Thyroid gland (tissue), 4 donors: ENCODE measurements around the gene SECISBP2L. TPM values are rescaled to one million over a fixed set of nuclear protein-coding genes. Genes with fewer than 3 reads are reported as not detected.

Source experiments
- DNase-seq, 2 donors: peaks; one replicate each; pipeline ENCODE4 v3.0.0-alpha.2; 2019
- H3K27ac ChIP-seq, 3 donors: fragments of 200-600 bp; sonication (generic); 1 replicate in 2 of 3; 2 replicates in 1 of 3; pipeline ENCODE4 v1.5.1; 2016 to 2019; ENCODE audit warnings: mild to moderate bottlenecking in 1 of 3, moderate library complexity in 1 of 3
- H3K27me3 ChIP-seq: fragments of 200-600 bp; sonication (generic); one replicate; pipeline ENCODE4 v1.5.1; 2019
- H3K36me3 ChIP-seq, 2 donors: fragments of 200-600 bp; sonication (generic); one replicate each; pipeline ENCODE4 v1.5.1; 2016 to 2019
- H3K4me1 ChIP-seq, 2 donors: fragments of 200-600 bp; sonication (generic); one replicate each; pipeline ENCODE4 v1.5.1; 2017 to 2019
- H3K4me3 ChIP-seq, 3 donors: fragments of 200-600 bp; sonication (generic); replicated peaks in 1 of 3; 1 replicate in 2 of 3; 2 replicates in 1 of 3; pipeline ENCODE4 v1.5.1; 2016; ENCODE audit warnings: mild to moderate bottlenecking in 1 of 3
- H3K9me3 ChIP-seq: fragments of 200-600 bp; sonication (generic); one replicate; pipeline ENCODE4 v1.5.1; 2017
- CTCF ChIP-seq, 6 experiments: fragments of 200-600 bp in 3 of 6; fragments of 450-650 bp in 3 of 6; sonication (generic) in 3 of 6; IDR thresholded peaks; one replicate each; pipeline ENCODE4 v1.5.1; 2016 to 2019; ENCODE audit warnings: antibody characterized with exemption in 6 of 6, mild to moderate bottlenecking in 2 of 6, inconsistent platforms in 1 of 6, moderate library complexity in 1 of 6
- POLR2A ChIP-seq, 2 donors: fragments of 450-650 bp; IDR thresholded peaks; one replicate each; pipeline ENCODE4 v1.6.1; 2017; ENCODE audit warnings: antibody characterized with exemption in 2 of 2, mild to moderate bottlenecking in 2 of 2, moderate library complexity in 1 of 2
- WGBS, 2 donors: methylation state at CpG; one replicate each; pipeline ENCODE4 v1.1.5; 2017; 5-methylcytosine and 5-hydroxymethylcytosine counted together
- intact Hi-C: fragments of 100-400 bp; cut with DNase I; formaldehyde crosslinking; loops from one replicate; pipeline ENCODE4 v1.15.1; 2023
- total RNA-seq, 4 donors: library from RNA; depleted of rRNA; stranded (reverse); fragments of >200 nt; gene quantifications; one replicate each; pipeline ENCODE4 v1.2.3, GENCODE V29; 2016

SECISBP2L gene
- total RNA-seq, 4 donors from 2014 or later = 53.9 to 88.8 (median 60.9) TPM

- TF ChIP-seq CTCF (IDR thresholded peaks at IDR 0.05) = no peak
- TF ChIP-seq POLR2A (IDR thresholded peaks at IDR 0.05) = no peak
- no peak overlapping the region for H3K27ac ChIP-seq
- peak; percentile 35 to 47 for DNase-seq
- peaks cover 5 to 10% of the 10 kb centered on the region in 2 donors for H3K4me1 ChIP-seq
- no peaks in the 10 kb centered on the region for H3K27me3 ChIP-seq
- intact Hi-C loops = no loop called here
- H3K4me3 ChIP-seq = peak overlapping the region in 2 of 3 donors; percentile 26 to 46
- H3K36me3 ChIP-seq = no peaks in the 10 kb centered on the region
- no peaks in the 10 kb centered on the region for H3K9me3 ChIP-seq
- 7% methylated on average over 24 to 40 of the region's 54 CpGs for WGBS, 2 donors
Measured at GRCh38 chr15:48962662-48963523, 83.4 kb downstream of the SECISBP2L start.

- Histone ChIP-seq H3K27me3 (no peaks in the 10 kb centered on the region), H3K27ac (no peak overlapping the region), H3K36me3 (no peaks in the 10 kb centered on the region), H3K4me1 (no peaks in the 10 kb centered on the region), H3K9me3 (no peaks in the 10 kb centered on the region), H3K4me3 (no peak overlapping the region)
- DNase-seq = no peak
- intact Hi-C loops = no loop called here
- TF ChIP-seq CTCF (IDR thresholded peaks at IDR 0.05) = no peak
- TF ChIP-seq POLR2A (IDR thresholded peaks at IDR 0.05) = no peak
- WGBS, 2 donors = 91% methylated on average over 3 of the region's 3 CpGs
Measured at GRCh38 chr15:48955967-48956366, 90.3 kb downstream of the SECISBP2L start.

- intact Hi-C loops = no loop called here
- H3K27ac ChIP-seq = no peak overlapping the region
- WGBS, 2 donors = 95 to 96% methylated on average over 4 of the region's 4 CpGs
- no peak for DNase-seq
- H3K36me3 ChIP-seq = no peaks in the 10 kb centered on the region
- no peak overlapping the region for H3K4me3 ChIP-seq
- no peaks in the 10 kb centered on the region for H3K4me1 ChIP-seq
- no peaks in the 10 kb centered on the region for H3K27me3 ChIP-seq
- no peaks in the 10 kb centered on the region for H3K9me3 ChIP-seq
- TF ChIP-seq CTCF (IDR thresholded peaks at IDR 0.05) (no peak), POLR2A (IDR thresholded peaks at IDR 0.05) (no peak)
Measured at GRCh38 chr15:48955370-48955769, 90.9 kb downstream of the SECISBP2L start.

GRCh38 chr15:48954538-48954937 is 91.7 kb downstream of the SECISBP2L start:
- WGBS, 2 donors = 66 to 69% methylated on average over 5 of the region's 5 CpGs
- H3K4me3 ChIP-seq = no peak overlapping the region
- H3K27me3 ChIP-seq = no peaks in the 10 kb centered on the region
- H3K9me3 ChIP-seq = no peaks in the 10 kb centered on the region
- no peak overlapping the region for H3K27ac ChIP-seq
- TF ChIP-seq POLR2A (IDR thresholded peaks at IDR 0.05) (no peak), CTCF (IDR thresholded peaks at IDR 0.05) (peak in 2 of 6 experiments; percentile 10 to 12)
- DNase-seq = peak in 1 of 2 donors; percentile 52
- no peaks in the 10 kb centered on the region for H3K36me3 ChIP-seq
- H3K4me1 ChIP-seq = no peaks in the 10 kb centered on the region
- intact Hi-C loops = no loop called here

GRCh38 chr15:48946840-48947187 is 99.4 kb downstream of the SECISBP2L start:
- H3K4me1 ChIP-seq = peaks cover 19 to 20% of the 10 kb centered on the region in 2 donors
- 38 to 42% methylated on average over 1 of the region's 1 CpG for WGBS, 2 donors
- H3K27me3 ChIP-seq = no peaks in the 10 kb centered on the region
- TF ChIP-seq POLR2A (IDR thresholded peaks at IDR 0.05) (no peak), CTCF (IDR thresholded peaks at IDR 0.05) (no peak)
- intact Hi-C loops = no loop called here
- H3K27ac ChIP-seq = peak overlapping the region in 1 of 3 donors; percentile 37
- H3K9me3 ChIP-seq = no peaks in the 10 kb centered on the region
- no peak for DNase-seq
- no peak overlapping the region for H3K4me3 ChIP-seq
- no peaks in the 10 kb centered on the region for H3K36me3 ChIP-seq
